Naive thymus-derived CD4-positive, alpha-beta T cell (primary cell): ENCODE data around the gene SEMA4D. TPM values are rescaled to one million over a fixed set of nuclear protein-coding genes. Genes with fewer than 3 reads are reported as not detected.
"Not testable (repeated sequence)": the region's sequence is repeated elsewhere in the genome, so short reads cannot be mapped to it uniquely, and the experiment has no call there.

Source experiments
- ATAC-seq: fragments of 150-1000 bp; cut with Tn5 transposase; 2 replicates; pipeline ENCODE4 v1.10.0; 2021; ENCODE audit warnings: mild to moderate bottlenecking, moderate library complexity
- CTCF ChIA-PET: fragments of 350-600 bp; sonication (Branson Sonifier 250); formaldehyde crosslinking; loops from one replicate; lab custom pipeline; 2021; ENCODE audit warnings: antibody characterized with exemption; lab: Charles Lee
- POLR2A ChIA-PET: fragments of 350-600 bp; sonication (Branson Sonifier 250); formaldehyde crosslinking; loops from one replicate; lab custom pipeline; 2021; ENCODE audit warnings: antibody characterized with exemption, inconsistent platforms; lab: Charles Lee
- DNase-seq, 9 donors: peaks; one replicate each; pipeline versions ENCODE4 v3.0.0 to v3.0.0-alpha.2; 2020 to 2022; ENCODE audit warnings: mixed read lengths in 1 of 9
- H3K27ac ChIP-seq: one replicate; pipeline ENCODE4 v1.7.0; 2013; ENCODE audit warnings: mild to moderate bottlenecking, low read depth, low read length, moderate library complexity
- H3K27me3 ChIP-seq, 2 donors: one replicate each; pipeline ENCODE4 v1.7.0; 2013; ENCODE audit warnings: low read length in 2 of 2, mild to moderate bottlenecking in 2 of 2, moderate library complexity in 2 of 2; ENCODE audit not compliant: control insufficient read depth in 2 of 2, insufficient read depth in 2 of 2
- H3K36me3 ChIP-seq, 3 experiments: 1 replicate in 2 of 3; 2 replicates in 1 of 3; pipeline ENCODE4 v1.7.0; 2013; ENCODE audit warnings: low read length in 3 of 3, mild to moderate bottlenecking in 3 of 3, moderate library complexity in 1 of 3; ENCODE audit not compliant: insufficient read depth in 3 of 3, control insufficient read depth in 2 of 3
- H3K4me1 ChIP-seq, 2 donors: one replicate each; pipeline ENCODE4 v1.7.0; 2013; ENCODE audit warnings: low read length in 2 of 2, mild to moderate bottlenecking in 2 of 2, moderate library complexity in 1 of 2; ENCODE audit not compliant: control insufficient read depth in 2 of 2, insufficient read depth in 2 of 2
- H3K4me3 ChIP-seq: 2 replicates; pipeline ENCODE4 v1.7.0; 2013; ENCODE audit warnings: mild to moderate bottlenecking, low read length
- H3K9me3 ChIP-seq, 3 experiments: 1 replicate in 2 of 3; 2 replicates in 1 of 3; pipeline ENCODE4 v1.7.0; 2013; ENCODE audit warnings: low read length in 3 of 3; ENCODE audit not compliant: control insufficient read depth in 2 of 3
- H3K27ac Mint-ChIP-seq, 9 donors: one replicate each; pipeline ENCODE4 v1.8.0; 2020 to 2022; ENCODE audit warnings: mixed read lengths in 9 of 9, mild to moderate bottlenecking in 8 of 9, moderate library complexity in 5 of 9, inconsistent platforms in 2 of 9
- H3K27me3 Mint-ChIP-seq, 5 donors: one replicate each; pipeline ENCODE4 v1.8.0; 2021 to 2022; ENCODE audit warnings: mixed read lengths in 5 of 5, mild to moderate bottlenecking in 1 of 5
- H3K36me3 Mint-ChIP-seq, 5 donors: one replicate each; pipeline ENCODE4 v1.8.0; 2020 to 2022; ENCODE audit warnings: mixed read lengths in 5 of 5, mild to moderate bottlenecking in 3 of 5, inconsistent platforms in 1 of 5
- H3K4me1 Mint-ChIP-seq, 7 donors: one replicate each; pipeline ENCODE4 v1.8.0; 2020 to 2022; ENCODE audit warnings: mixed read lengths in 7 of 7, mild to moderate bottlenecking in 3 of 7, inconsistent platforms in 1 of 7
- H3K4me3 Mint-ChIP-seq, 10 donors: one replicate each; pipeline ENCODE4 v1.8.0; 2020 to 2022; ENCODE audit warnings: mild to moderate bottlenecking in 10 of 10, mixed read lengths in 10 of 10, moderate library complexity in 6 of 10, inconsistent platforms in 2 of 10
- H3K9me3 Mint-ChIP-seq, 11 donors: one replicate each; pipeline ENCODE4 v1.8.0; 2020 to 2022; ENCODE audit warnings: mixed read lengths in 11 of 11, mild to moderate bottlenecking in 4 of 11, inconsistent platforms in 1 of 11, moderate library complexity in 1 of 11
- intact Hi-C, 2 donors: fragments of 100-400 bp; cut with micrococcal nuclease; formaldehyde crosslinking; loops; one replicate each; pipeline ENCODE4 v1.15.1; 2023
- polyA plus RNA-seq, 2 donors: library from polyadenylated mRNA; unstranded; fragments of 300-500 nt; fragmentation: Illumina TruSeq; gene quantifications; one replicate each; pipeline ENCODE4 v1.2.3, GENCODE V29; 2021
- total RNA-seq, 6 experiments: library from RNA in 5 of 6; stranded (reverse) in 5 of 6; gene quantifications; 1 replicate in 5 of 6; 2 replicates in 1 of 6; pipeline ENCODE4 v1.2.3 and lab custom pipeline; 2021 to 2026

Gene SEMA4D
- total and polyA plus RNA-seq, 7 experiments from 2014 or later = 114 to 465 (median 448) TPM

DNA sequence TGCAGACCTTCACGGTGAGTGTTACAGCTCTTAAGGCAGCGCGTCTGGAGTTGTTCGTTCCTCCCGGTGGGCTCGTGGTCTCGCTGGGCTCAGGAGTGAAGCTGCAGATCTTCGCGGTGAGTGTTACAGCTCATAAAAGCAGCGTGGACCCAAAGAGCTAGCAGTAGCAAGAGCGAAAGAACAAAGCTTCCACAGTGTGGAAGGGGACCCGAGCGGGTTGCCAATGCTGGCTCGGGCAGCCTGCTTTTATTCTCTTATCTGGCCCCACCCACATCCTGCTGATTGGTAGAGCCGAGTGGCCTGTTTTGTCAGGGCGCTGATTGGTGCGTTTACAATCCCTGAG, 18.3 kb downstream of the SEMA4D start:
- intact Hi-C loops = loop anchor here (2.0 to 5.0 kb wide), 3 partner anchors 15 to 162 kb away; partner anchors contain the start of gene SECISBP2 (in 1 of the 2)
- ChIA-PET CTCF (interaction anchor here (0.8 to 3.8 kb wide), 4 partner anchors 10 to 69 kb away, joined by 3 to 12 read pairs (median 6); no protein-coding TSS in a partner anchor), POLR2A (interaction anchor here (1.2 to 14.0 kb wide), 8 partner anchors 10 to 70 kb away, joined by 3 to 242 read pairs (median 6); no protein-coding TSS in a partner anchor)
- not testable (repeated sequence) for H3K9me3 ChIP-seq, H3K27me3 ChIP-seq, H3K27me3 Mint-ChIP-seq, H3K9me3 Mint-ChIP-seq, ATAC-seq
- Mint-ChIP-seq H3K36me3 (peaks cover 15 to 53% (median 46%) of the 10 kb centered on the region in 5 donors), H3K27ac (peak overlapping the region; percentile 90 to 99 (median 95)), H3K4me1 (peaks cover 76 to 95% (median 90%) of the 10 kb centered on the region in 7 donors), H3K4me3 (peak overlapping the region; percentile 80 to 92 (median 87))
- H3K4me3 ChIP-seq = peak overlapping the region; percentile 59
- DNase-seq = peak in 3 of 9 donors; percentile 38 to 50 (median 42)
- H3K36me3 ChIP-seq = peaks cover 0 to 24% (median 0%) of the 10 kb centered on the region in 3 experiments
- H3K27ac ChIP-seq = peak overlapping the region; percentile 78
- H3K4me1 ChIP-seq = peaks cover 82 to 84% of the 10 kb centered on the region in 2 donors

DNA sequence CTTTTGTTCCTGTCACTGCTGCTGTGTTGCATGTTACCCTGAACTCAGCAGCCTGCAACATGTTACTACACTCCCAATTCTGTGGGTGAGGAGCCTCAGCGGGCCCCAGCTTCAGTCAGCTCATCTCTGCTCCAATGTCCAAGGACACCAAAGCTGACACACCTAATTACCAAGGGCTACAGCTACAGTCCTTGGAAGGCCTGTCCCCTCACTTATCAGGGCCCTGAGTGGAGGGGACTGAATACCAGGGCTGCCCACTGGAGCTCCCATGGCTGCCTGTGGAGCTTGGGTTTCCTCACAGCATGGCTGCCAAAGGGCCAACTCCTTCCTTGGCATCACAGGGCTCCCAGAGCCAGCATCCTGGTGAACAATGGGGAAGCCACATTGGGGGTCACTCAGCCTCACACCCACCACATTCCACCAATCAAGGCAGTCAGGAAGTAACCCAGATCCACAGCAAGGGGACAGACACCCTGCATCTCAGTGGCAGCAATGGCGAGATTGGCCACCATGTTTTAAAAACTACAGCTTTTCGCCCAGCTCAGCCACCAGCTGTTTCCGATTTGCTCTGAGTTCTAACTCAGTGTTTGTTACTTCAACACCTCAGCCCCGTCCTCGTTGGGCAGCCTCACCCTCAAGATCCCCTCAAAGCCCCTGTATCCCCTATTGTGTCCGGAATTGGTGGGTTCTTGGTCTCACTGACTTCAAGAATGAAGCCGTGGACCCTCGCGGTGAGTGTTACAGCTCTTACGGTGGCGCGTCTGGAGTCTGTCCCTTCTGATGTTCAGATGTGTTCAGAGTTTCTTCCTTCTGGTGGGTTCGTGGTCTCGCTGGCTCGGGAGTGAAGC, 18.9 kb downstream of the SEMA4D start:
- peaks cover 0 to 29% (median 5%) of the 10 kb centered on the region in 3 experiments for H3K36me3 ChIP-seq
- peaks cover 75 to 95% (median 90%) of the 10 kb centered on the region in 7 donors for H3K4me1 Mint-ChIP-seq
- peak overlapping the region; percentile 80 to 92 (median 87) for H3K4me3 Mint-ChIP-seq
- H3K4me3 ChIP-seq = peak overlapping the region; percentile 59
- DNase-seq = peak in 1 of 9 donors; percentile 34
- no peaks in the 10 kb centered on the region for H3K27me3 Mint-ChIP-seq
- peaks cover 20 to 53% (median 45%) of the 10 kb centered on the region in 5 donors for H3K36me3 Mint-ChIP-seq
- H3K9me3 Mint-ChIP-seq = peaks cover 0 to 8% (median 0%) of the 10 kb centered on the region in 11 donors
- H3K27ac Mint-ChIP-seq = peak overlapping the region; percentile 90 to 99 (median 95)
- ChIA-PET CTCF (interaction anchor here (0.8 to 3.8 kb wide), 6 partner anchors 9 to 70 kb away, joined by 3 to 12 read pairs (median 5); no protein-coding TSS in a partner anchor), POLR2A (interaction anchor here (0.6 to 14.0 kb wide), 15 partner anchors 7 to 102 kb away, joined by 3 to 242 read pairs (median 5); no protein-coding TSS in a partner anchor)
- ATAC-seq = no peak
- intact Hi-C loops = loop anchor here (1.0 to 2.0 kb wide), 3 partner anchors 14 to 18 kb away; no protein-coding TSS in a partner anchor
- no peaks in the 10 kb centered on the region for H3K27me3 ChIP-seq
- H3K9me3 ChIP-seq = peaks cover 0 to 4% (median 0%) of the 10 kb centered on the region in 3 experiments
- peaks cover 82 to 86% of the 10 kb centered on the region in 2 donors for H3K4me1 ChIP-seq
- H3K27ac ChIP-seq = peak overlapping the region; percentile 78

DNA sequence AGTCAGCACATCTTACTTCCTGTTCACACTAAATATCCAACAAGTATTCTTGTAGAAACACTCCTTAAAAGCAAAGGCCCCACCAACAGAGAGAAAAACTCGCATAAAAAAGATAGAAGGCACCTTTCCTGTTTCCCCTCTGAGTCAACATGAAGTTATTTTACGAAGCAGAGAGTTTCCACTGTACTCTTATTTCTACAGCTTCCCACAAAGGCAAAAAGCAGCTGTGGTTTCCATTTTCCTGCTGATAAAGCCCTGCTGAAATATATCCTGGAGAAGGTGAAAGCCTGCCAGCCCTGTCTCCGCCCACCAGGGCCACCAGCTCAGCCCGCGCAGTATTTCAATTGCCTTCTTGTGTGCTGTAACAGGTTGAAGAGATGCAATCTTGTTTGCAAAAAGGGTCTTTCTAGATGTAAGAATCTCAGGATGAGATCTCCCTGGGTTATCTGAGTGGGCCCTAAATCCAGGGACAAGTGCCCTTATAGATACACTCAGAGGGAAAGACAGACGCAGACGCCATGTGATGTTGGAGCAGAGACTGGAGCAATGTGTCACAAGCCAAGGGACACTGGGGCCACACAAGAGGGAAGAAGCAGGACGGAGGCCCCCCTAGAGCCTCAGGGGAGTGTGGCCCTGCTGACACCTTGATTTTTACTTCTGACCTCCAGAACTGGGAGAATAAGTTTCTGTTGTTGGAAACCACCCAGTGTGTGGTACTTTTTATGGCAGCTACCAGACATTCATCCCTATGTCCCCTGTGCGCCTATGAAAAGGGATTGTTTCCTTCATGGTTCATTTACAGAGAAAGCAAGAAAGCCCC, 19.9 kb downstream of the SEMA4D start:
- Mint-ChIP-seq H3K4me1 (peaks cover 76 to 96% (median 90%) of the 10 kb centered on the region in 7 donors), H3K4me3 (peak overlapping the region; percentile 80 to 92 (median 87)), H3K27ac (peak overlapping the region; percentile 90 to 99 (median 95)), H3K36me3 (peaks cover 22 to 63% (median 50%) of the 10 kb centered on the region in 5 donors), H3K9me3 (peaks cover 0 to 8% (median 0%) of the 10 kb centered on the region in 11 donors), H3K27me3 (no peaks in the 10 kb centered on the region)
- Histone ChIP-seq H3K36me3 (peaks cover 0 to 29% (median 5%) of the 10 kb centered on the region in 3 experiments), H3K27ac (peak overlapping the region; percentile 78), H3K27me3 (no peaks in the 10 kb centered on the region), H3K4me3 (peak overlapping the region; percentile 49), H3K4me1 (peaks cover 74 to 82% of the 10 kb centered on the region in 2 donors), H3K9me3 (peaks cover 0 to 4% (median 0%) of the 10 kb centered on the region in 3 experiments)
- ATAC-seq (peak; percentile 63), DNase-seq (peak in 8 of 9 donors; percentile 49 to 78 (median 66))
- POLR2A ChIA-PET = interaction anchor here (0.6 to 14.0 kb wide), 19 partner anchors 8 to 165 kb away, joined by 3 to 242 read pairs (median 4); no protein-coding TSS in a partner anchor
- CTCF ChIA-PET = interaction anchor here (1.0 to 3.8 kb wide), 4 partner anchors 14 to 71 kb away, joined by 3 to 12 read pairs (median 6); no protein-coding TSS in a partner anchor
- intact Hi-C loops = loop anchor here (1.0 to 2.0 kb wide), 8 partner anchors 9 to 71 kb away; no protein-coding TSS in a partner anchor

DNA sequence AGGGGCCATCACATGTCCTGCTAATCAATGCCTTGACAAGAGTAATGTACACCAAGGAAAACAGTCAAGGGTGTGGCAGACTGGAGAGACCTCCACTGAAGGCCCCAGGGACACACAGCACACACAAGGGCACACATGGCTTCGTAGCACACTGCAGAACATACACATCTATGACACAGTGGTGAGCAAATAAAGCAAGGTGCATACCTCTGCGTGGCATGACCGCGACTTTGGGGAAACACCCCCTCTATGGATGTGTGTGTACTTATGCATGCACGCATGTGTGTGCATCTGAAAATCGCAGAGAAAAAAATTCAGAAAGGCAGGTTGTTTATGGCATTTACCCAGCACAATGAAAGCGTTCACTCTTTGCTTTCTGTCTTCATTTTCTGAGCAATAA, 20.5 kb downstream of the SEMA4D start:
- intact Hi-C loops = loop anchor here (1.0 to 2.0 kb wide), 5 partner anchors 8 to 71 kb away; no protein-coding TSS in a partner anchor
- H3K27ac ChIP-seq = peak overlapping the region; percentile 78
- ChIA-PET CTCF (interaction anchor here (1.0 kb wide), 1 partner anchor 71 kb away, joined by 6 read pairs; no protein-coding TSS in a partner anchor), POLR2A (interaction anchor here (0.6 to 14.0 kb wide), 12 partner anchors 7 to 164 kb away, joined by 3 to 242 read pairs (median 4); no protein-coding TSS in a partner anchor)
- Mint-ChIP-seq H3K4me1 (peaks cover 73 to 96% (median 90%) of the 10 kb centered on the region in 7 donors), H3K4me3 (peak overlapping the region; percentile 80 to 92 (median 87)), H3K27me3 (no peaks in the 10 kb centered on the region), H3K36me3 (peaks cover 25 to 69% (median 53%) of the 10 kb centered on the region in 5 donors), H3K27ac (peak overlapping the region; percentile 90 to 99 (median 95)), H3K9me3 (peaks cover 0 to 8% (median 0%) of the 10 kb centered on the region in 11 donors)
- H3K4me1 ChIP-seq = peaks cover 73 to 78% of the 10 kb centered on the region in 2 donors
- H3K36me3 ChIP-seq = peaks cover 0 to 29% (median 5%) of the 10 kb centered on the region in 3 experiments
- H3K9me3 ChIP-seq = peaks cover 0 to 4% (median 0%) of the 10 kb centered on the region in 3 experiments
- H3K4me3 ChIP-seq = peak overlapping the region; percentile 49
- DNase-seq = peak in 7 of 9 donors; percentile 48 to 78 (median 58)
- ATAC-seq = peak; percentile 76
- H3K27me3 ChIP-seq = no peaks in the 10 kb centered on the region

DNA sequence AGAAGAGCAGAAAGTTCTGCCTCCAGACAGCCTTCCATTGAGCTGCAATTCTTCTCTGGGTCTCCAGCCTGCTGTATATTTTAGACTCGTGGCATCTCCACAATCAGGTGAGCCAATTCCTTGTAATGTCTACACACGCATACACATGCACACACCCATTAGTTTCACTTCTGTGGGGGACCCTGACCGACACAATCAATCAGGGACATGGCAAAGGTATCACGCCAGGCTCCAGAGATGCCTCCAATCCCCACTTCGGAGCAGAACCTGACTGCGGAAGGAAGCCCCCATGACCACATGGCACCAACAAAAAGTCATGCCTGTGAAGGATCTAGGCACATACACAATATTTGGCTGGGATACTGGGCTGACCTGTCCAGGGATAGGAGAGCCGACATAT, 21.4 kb downstream of the SEMA4D start:
- H3K27me3 ChIP-seq = no peaks in the 10 kb centered on the region
- ChIA-PET CTCF (interaction anchor here (1.5 kb wide), 1 partner anchor 73 kb away, joined by 6 read pairs; no protein-coding TSS in a partner anchor), POLR2A (interaction anchor here (0.8 to 14.0 kb wide), 5 partner anchors 14 to 68 kb away, joined by 3 to 242 read pairs (median 7); no protein-coding TSS in a partner anchor)
- peaks cover 27 to 75% (median 57%) of the 10 kb centered on the region in 5 donors for H3K36me3 Mint-ChIP-seq
- peaks cover 0 to 29% (median 5%) of the 10 kb centered on the region in 3 experiments for H3K36me3 ChIP-seq
- H3K9me3 Mint-ChIP-seq = peaks cover 0 to 8% (median 0%) of the 10 kb centered on the region in 11 donors
- no peaks in the 10 kb centered on the region for H3K27me3 Mint-ChIP-seq
- DNase-seq (no peak), ATAC-seq (no peak)
- intact Hi-C loops = loop anchor here (2.0 kb wide), 2 partner anchors 14 to 72 kb away; no protein-coding TSS in a partner anchor
- H3K27ac ChIP-seq = peak overlapping the region; percentile 78
- peak overlapping the region; percentile 80 to 92 (median 87) for H3K4me3 Mint-ChIP-seq
- H3K4me1 ChIP-seq = peaks cover 73 to 78% of the 10 kb centered on the region in 2 donors
- peaks cover 72 to 94% (median 88%) of the 10 kb centered on the region in 7 donors for H3K4me1 Mint-ChIP-seq
- peak overlapping the region; percentile 49 for H3K4me3 ChIP-seq
- peak overlapping the region; percentile 90 to 99 (median 95) for H3K27ac Mint-ChIP-seq
- H3K9me3 ChIP-seq = peaks cover 0 to 4% (median 0%) of the 10 kb centered on the region in 3 experiments
